Fibroblast of villous mesenchyme (primary cell): ENCODE measurements around the gene PAQR8. TPM values are rescaled to one million over a fixed set of nuclear protein-coding genes. Genes with fewer than 3 reads are reported as not detected.

ENCODE experiments used
- DNase-seq: peaks from one replicate; pipeline ENCODE4 v3.0.0-alpha.2; 2010; ENCODE audit warnings: low read depth
- H3K4me3 ChIP-seq: 2 replicates; pipeline ENCODE4 v1.5.1; 2011; ENCODE audit warnings: low read depth, mild to moderate bottlenecking, low read length
- CTCF ChIP-seq: IDR thresholded peaks from 2 replicates; pipeline ENCODE4 v1.5.1; 2012; ENCODE audit warnings: low read depth, mild to moderate bottlenecking, low read length; ENCODE audit not compliant: insufficient read depth
- total RNA-seq: library from RNA; depleted of rRNA; stranded (reverse); fragments of >200 nt; gene quantifications from 2 replicates; pipeline ENCODE4 v1.2.3, GENCODE V29; 2012

Gene PAQR8
- total RNA-seq, 1 donor = 4.7 TPM

GRCh38 chr6:52374247-52374646 lies 12.3 kb downstream of the PAQR8 start:
- no peak for DNase-seq
- H3K4me3 ChIP-seq = no peak overlapping the region
- TF ChIP-seq CTCF = no peak

GRCh38 chr6:52375780-52376556 lies 14.0 kb downstream of the PAQR8 start:
- no peak for TF ChIP-seq CTCF
- no peak overlapping the region for H3K4me3 ChIP-seq
- DNase-seq = no peak

- H3K4me3 ChIP-seq = no peak overlapping the region
- no peak for TF ChIP-seq CTCF
- no peak for DNase-seq
Observed at GRCh38 chr6:52376763-52377162, 14.8 kb downstream of the PAQR8 start.

GRCh38 chr6:52377538-52378221 lies 15.7 kb downstream of the PAQR8 start:
- no peak for DNase-seq
- TF ChIP-seq CTCF = no peak
- no peak overlapping the region for H3K4me3 ChIP-seq

- DNase-seq = no peak
- TF ChIP-seq CTCF = no peak
- H3K4me3 ChIP-seq = no peak overlapping the region
Observed at GRCh38 chr6:52381249-52381648, 19.3 kb downstream of the PAQR8 start.

- DNase-seq = no peak
- H3K4me3 ChIP-seq = no peak overlapping the region
- no peak for TF ChIP-seq CTCF
Observed at GRCh38 chr6:52384145-52384766, 22.3 kb downstream of the PAQR8 start.
